ENCODE results near the gene SLC49A3.
"Not testable (repeated sequence)": the region's sequence is repeated elsewhere in the genome, so short reads cannot be mapped to it uniquely, and the experiment has no call there.

The SLC49A3 gene

DNA sequence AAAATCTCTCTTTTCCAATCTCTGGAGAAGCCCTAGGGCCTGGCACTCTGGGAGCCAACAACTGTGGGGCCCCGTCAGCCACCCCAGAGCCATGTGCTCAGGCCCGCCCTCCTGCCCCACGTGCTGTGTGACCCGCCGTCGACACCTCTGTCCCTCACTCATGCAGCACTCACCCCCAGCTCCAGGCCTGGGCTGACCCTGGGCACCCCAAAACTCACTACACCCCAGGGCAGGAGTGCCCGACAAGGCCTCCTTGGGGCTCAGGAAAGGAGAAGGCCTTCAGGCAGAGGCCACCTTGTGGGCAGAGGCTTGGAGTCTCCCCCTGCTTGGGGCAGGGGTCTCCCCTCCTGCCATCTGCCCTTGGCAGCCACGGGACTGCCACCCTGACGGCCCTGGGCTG lies 8.9 kb downstream of the SLC49A3 start:
- DNase-seq = no peak

DNA sequence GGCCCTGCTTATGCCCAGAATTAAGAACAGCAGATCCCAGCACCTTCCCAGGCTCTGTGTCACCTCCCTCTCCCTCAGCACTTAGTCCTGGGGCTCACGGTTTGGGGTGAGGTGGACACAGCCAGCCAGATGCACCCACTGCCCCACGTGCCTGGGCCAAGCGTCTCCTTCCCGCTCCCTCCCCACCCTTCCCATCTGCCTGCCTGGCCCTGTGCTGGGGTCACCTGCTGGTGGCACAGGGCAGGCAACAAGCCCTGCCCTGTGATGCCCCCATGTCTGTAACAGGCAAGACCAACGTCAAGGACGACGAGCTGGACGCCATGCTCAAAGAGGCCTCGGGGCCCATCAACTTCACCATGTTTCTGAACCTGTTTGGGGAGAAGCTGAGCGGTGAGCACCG lies 9.3 kb downstream of the SLC49A3 start:
- DNase-seq = no peak

DNA sequence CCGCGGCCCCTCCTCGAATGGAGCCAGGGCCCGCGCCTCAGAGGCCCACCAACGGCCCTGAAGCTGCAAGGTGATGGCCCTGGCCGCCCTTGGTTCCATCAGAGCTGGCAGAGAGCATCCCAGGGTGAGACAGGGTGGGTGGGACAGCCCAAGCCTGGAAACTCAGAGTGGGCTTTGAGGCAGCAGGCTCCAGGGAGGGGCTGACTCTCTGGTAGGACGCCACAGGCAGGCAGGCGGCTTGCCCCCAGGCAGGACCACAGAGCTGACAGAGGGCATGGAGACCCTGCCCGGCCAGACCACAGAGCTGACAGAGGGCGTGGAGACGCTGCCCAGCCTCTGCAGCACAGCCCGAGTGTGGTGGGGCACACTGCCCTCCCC lies 9.9 kb downstream of the SLC49A3 start:
- no peak for DNase-seq

DNA sequence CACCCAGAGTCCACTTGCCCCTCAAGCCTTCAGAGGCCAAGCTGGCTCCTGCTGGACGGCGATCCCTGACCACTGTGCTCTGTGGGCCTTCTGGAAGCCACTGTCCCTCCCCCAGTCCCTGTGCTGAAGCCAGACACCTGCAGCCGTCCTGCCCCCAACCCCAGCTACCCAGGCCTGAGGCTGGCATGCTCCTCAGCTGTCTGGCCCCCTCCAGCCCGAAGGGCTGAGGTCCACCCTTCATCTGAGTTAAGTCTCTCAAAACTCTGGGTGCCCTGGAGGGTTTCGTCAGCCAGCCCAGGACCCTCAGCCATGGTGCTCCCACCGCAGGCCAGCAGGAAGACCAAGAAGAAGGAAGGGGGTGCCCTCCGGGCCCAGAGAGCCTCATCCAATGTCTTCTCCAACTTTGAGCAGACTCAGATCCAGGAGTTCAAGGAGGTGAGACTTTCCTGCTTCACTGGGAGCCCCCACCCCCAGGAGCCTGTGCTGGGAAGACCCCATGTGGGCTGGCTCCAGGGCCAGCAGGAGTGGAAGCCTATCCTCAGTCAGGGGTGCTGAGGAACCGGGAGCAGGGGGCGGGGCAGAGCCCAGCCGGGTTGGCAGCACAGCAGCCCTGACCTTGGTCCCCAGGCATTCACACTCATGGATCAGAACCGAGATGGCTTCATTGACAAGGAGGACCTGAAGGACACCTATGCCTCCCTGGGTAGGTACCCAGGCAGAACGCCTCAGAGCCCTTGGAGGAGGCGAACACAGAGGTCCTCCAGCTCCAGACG lies 10.4 kb downstream of the SLC49A3 start:
- no peak for DNase-seq

- DNase-seq = no peak
Observed at GRCh38 chr4:677431-678293, 11.3 kb downstream of the SLC49A3 start.

- DNase-seq = no peak
Observed at GRCh38 chr4:676871-677235, 12.1 kb downstream of the SLC49A3 start.

GRCh38 chr4:675980-676870 lies 12.7 kb downstream of the SLC49A3 start:
- DNase-seq = no peak

DNA sequence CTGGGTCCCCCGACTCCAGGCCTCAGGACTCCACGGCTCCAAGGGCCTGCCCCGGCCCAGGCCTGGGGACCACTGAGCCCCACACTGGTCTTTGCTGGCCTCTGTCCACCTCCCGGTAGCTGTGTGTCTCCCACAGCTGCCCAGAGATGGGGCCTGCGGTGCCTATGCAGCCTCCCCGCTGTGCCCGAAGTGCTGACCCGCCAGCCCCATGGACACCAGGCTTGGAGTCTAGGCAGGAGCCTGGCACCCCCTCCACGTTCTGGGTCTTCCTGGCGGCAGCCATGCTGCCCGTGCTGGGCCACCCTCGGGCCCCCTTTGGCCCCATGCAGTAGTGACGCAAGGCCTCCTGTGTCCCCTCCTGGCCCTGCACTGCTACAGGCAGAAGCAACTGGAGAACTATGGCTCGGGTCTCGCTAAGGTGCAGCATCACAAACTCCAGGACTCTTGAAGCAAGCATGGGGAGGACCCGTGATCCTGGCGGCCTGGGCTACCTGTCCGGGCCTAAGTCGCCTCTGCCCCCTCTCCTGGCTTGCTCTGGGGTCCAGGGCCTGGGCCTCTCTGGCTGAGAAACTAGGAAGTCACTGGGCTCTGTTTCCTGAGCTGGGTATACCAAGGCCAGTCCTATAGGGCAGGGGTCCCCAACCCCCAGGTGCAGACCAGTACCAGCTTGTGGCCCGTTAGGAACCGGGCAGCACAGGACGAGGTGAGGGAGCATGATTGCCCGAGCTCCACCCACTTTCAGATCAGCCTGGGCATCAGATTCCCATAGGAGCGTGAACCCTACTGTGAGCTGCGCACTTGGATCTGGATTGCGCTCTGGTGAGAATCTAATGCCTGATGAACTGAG lies 13.7 kb downstream of the SLC49A3 start:
- DNase-seq = no peak

GRCh38 chr4:674172-675035 lies 14.5 kb downstream of the SLC49A3 start, which contains the start of the genes ATP5ME and MYL5:
Gene ATP5ME, minus strand, starts transcription at chr4:674276. Its CDS starts 29 bp downstream, at chr4:674247.
Gene MYL5, plus strand, starts transcription at chr4:674542. Its CDS starts 3,485 bp downstream, at chr4:678027.
- DNase-seq = peak; percentile 86 to 93

DNA sequence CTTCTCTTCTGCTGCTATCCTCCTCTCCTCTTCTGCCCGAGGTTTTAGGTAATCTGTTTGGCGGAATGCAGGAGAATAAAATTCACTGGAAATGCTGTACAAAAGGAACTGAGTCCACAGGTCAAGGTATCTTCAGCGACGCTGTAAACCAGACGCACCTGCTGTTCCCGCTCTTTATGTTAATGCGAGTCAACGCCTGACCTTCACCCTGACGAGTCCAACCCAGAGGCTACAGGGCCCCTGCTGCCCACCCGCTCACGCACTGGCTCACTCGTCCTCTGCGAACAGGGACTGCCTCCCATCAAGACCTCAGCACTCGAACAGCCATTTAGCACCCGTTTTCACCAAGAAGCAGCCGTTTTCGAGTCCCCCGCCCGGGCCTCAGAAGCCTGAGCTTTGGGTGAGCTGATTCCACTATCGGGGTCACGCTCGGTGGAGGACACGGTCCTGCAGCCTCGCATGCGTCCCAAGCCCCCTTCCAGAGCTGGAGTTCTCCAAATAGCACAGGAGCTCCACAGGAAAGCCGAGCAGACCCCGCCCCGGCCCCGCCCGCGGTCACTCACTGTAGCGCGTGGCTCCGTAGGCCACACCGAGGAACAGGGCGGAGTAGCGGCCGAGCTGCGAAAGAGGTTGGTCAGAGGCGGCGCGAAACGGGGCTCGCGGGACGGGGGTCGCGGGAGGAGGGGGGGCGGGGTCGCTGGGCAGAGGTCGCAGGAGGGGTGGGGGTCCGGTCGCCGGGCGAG lies 15.4 kb downstream of the SLC49A3 start:
- no peak for DNase-seq

DNA sequence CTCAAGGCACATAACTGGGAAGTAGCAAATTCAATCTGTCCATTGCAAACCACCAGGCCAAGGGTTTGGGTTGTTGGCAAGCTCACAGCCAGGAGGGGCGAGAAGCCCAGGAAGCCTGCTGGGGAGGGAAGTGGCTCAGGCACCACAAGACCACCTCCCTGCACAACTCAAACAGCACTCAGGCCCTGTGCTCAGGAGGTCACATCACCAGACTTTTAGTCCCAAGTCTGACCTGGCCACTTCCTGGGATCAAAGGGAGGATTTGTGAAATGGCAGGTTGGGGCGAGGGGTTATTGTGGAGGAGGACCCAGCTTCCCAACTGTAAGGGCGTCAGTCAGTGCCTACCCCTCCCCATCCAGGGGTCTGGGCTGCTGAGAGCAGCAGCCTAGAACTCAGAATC lies 17.2 kb downstream of the SLC49A3 start:
- DNase-seq = no peak

DNA sequence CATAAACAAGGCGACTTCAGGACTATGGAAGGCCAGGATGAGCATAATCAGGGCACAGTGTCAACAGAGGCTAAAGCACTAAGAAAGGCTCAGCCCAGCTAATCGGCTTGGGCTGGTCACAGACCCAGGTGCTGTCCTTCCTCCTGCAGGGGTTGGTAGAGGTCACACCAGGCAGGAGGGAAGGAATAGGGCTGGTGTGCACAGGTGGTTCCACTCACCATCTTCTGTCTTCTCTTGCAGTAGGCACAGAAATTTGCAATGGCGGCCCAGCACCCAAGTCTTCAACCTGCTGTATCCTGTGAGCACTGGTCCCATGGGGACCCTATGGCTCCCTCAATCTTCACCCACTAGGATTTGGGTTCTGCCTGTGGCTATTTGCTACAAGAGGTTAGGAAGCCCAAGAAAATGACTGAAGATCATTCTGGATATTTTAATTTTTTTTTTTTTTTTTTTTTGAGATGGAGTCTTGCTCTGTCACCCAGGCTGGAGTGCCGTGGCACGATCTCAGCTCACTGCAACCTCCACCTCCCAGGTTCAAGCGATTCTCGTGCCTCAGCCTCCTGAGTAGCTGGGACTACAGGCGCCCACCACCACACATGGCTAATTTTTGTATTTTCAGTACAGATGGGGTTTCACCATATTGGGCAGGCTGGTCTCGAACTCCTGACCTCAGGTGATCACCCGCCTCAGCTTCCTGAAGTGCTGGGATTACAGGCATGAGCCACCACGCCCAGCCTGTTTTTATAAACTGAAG lies 19.0 kb downstream of the SLC49A3 start:
- not testable (repeated sequence) for DNase-seq

DNA sequence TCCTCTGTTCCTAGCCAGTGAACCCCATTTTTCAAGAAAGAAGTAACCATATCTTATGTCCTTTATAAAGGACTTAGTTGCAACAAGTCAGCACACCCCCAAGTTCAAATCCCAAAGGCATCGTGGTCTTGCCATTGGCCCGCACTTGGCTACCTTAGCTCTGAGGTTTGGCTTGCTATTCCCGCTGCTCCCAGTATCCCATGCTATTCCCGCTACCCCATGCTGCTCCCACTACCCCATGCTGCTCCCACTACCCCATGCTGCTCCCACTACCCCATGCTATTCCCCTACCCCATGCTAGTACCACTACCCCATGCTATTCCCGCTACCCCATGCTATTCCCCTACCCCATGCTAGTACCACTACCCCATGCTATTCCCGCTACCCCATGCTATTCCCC lies 20.7 kb downstream of the SLC49A3 start:
- not testable (repeated sequence) for DNase-seq

DNA sequence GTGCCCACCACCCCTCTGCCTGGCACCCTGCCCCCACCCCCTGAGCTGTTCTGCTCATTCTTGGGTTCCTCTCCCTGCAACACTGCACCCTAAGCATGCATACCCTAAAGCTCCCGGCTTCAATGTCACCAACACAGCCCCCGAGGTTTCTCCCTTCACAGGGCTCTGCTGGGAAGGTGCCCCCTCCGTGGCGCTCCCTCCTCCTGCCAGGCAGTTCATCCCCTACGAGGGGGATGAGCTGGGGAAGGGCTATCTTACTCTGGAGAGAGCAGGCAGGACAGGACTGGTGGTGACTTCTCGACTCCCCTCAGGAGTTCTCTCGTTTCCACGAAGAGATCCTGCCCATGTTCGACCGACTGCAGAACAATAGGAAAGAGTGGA lies 21.4 kb downstream of the SLC49A3 start:
- DNase-seq = no peak

GRCh38 chr4:666822-667544 lies 22.0 kb downstream of the SLC49A3 start:
- no peak for DNase-seq

- DNase-seq = no peak
Observed at GRCh38 chr4:666436-666810, 22.5 kb downstream of the SLC49A3 start.

- DNase-seq = no peak
Observed at GRCh38 chr4:665751-666435, 23.1 kb downstream of the SLC49A3 start.

DNA sequence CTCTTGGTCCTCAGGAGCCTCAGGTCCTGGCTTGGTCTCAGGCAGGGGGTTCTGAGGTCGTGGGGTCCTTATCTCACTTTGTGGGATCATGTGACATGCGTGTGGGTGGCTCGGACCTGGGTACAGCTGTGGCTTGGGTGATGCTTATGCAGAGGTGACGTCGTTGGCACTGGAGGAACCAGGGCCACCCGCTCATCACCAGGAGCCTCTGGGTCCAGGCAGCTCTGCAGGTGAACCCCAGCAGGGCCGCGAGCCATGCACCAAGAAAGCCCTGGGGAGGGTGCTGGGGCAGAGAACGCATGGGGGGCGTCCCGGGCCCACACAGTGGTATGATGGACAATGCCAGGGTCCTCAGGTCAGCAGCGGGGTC lies 23.6 kb downstream of the SLC49A3 start:
- no peak for DNase-seq
